ENCODE measurements around the gene VWA5B2.

DNA sequence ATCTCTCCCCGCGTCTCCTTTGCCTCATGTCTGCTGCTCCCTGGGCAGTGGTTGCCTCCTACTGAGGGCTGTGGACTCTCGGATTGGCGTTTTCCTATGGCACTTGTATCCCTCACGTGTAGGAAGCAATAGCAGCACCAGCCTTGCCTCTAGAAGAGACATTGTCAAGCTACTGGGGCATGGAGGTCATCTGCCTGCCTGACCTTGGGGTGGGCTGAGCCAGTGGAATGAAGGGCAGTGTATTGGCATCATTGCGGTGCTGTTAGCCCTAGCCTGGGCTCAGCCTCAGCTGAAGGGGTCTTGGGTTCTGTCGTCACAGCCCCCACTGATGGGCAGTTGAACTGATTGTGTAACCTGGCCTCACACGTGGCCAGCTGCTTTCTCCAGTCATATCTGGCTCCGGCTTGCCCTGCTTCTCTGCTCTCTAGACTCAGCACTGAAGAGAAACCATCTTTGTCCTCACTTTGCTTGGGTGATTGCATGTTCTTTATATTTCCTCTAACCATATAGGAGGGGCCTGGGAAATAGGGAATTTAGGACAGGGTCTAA lies 35.3 kb upstream of the VWA5B2 start:
- TF ChIP-seq CTCF (IDR thresholded peaks at IDR 0.05; ENCODE audit: low read depth, low read length) (no peak), MAX (IDR thresholded peaks at IDR 0.05; ENCODE audit: low read depth, low read length) (no peak), POLR2A (IDR thresholded peaks at IDR 0.05; ENCODE audit: extremely low read depth, insufficient read length) (no peak), MYC (IDR thresholded peaks at IDR 0.05; ENCODE audit: low read depth, low read length) (no peak)
